Measurements from ENCODE around the gene ARHGAP15.

DNA sequence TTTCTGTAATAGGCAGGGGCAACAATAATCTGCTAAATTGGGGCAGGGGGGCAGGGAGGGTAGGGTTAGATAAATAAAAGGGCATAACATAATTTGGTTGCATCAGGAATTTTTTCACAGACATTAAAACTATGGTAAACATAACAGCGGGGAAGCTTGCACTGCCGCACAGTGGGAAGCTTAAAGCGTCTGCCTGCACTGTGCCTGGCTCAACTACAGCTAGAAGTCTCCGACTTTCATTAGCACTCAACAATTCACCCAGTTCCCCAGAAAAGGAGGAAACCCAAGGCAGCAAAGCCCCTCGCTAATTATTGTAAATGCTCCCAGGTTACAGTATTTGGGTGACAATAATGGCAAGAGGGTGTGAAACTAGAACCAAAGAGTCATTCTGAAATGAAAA, 562.9 kb downstream of the ARHGAP15 start:
- TF ChIP-seq POLR2AphosphoS5 (IDR thresholded peaks at IDR 0.05) (no peak), EP300 (IDR thresholded peaks at IDR 0.05; ENCODE audit: low read depth) (no peak)
- TF ChIP-seq, protein P1, sequence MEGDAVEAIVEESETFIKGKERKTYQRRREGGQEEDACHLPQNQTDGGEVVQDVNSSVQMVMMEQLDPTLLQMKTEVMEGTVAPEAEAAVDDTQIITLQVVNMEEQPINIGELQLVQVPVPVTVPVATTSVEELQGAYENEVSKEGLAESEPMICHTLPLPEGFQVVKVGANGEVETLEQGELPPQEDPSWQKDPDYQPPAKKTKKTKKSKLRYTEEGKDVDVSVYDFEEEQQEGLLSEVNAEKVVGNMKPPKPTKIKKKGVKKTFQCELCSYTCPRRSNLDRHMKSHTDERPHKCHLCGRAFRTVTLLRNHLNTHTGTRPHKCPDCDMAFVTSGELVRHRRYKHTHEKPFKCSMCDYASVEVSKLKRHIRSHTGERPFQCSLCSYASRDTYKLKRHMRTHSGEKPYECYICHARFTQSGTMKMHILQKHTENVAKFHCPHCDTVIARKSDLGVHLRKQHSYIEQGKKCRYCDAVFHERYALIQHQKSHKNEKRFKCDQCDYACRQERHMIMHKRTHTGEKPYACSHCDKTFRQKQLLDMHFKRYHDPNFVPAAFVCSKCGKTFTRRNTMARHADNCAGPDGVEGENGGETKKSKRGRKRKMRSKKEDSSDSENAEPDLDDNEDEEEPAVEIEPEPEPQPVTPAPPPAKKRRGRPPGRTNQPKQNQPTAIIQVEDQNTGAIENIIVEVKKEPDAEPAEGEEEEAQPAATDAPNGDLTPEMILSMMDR (IDR thresholded peaks at IDR 0.05): no peak

Data from transverse colon (tissue), 4 donors.